Measurements from ENCODE around the gene PEX7.
"Not testable (repeated sequence)": the region's sequence is repeated elsewhere in the genome, so short reads cannot be mapped to it uniquely, and the experiment has no call there.

Gene PEX7

GRCh38 chr6:136956590-136957544, 134.5 kb downstream of the PEX7 start:
- H3K79me2 ChIP-seq (ENCODE audit: insufficient read depth, low read depth), result no peaks in the 10 kb centered on the region
- no peak overlapping the region for H3K4me2 ChIP-seq
- no peak overlapping the region for H2AFZ ChIP-seq (ENCODE audit: low read depth)
- H3K27ac ChIP-seq, result no peak overlapping the region
- no peaks in the 10 kb centered on the region for H3K27me3 ChIP-seq (ENCODE audit: insufficient read depth, low read depth)
- H4K20me1 ChIP-seq (ENCODE audit: insufficient read depth), result no peaks in the 10 kb centered on the region
- no peak overlapping the region for H3K4me3 ChIP-seq (IDR thresholded peaks at IDR 0.05; ENCODE audit: insufficient read depth, low read depth, low read length)
- no peaks in the 10 kb centered on the region for H3K4me1 ChIP-seq (ENCODE audit: low read depth, poor library complexity, severe bottlenecking)
- H3K36me3 ChIP-seq (ENCODE audit: insufficient read depth), result no peaks in the 10 kb centered on the region
- H3K9ac ChIP-seq, result no peak overlapping the region
- TF ChIP-seq CTCF (conservative IDR thresholded peaks at IDR 0.05; ENCODE audit: low read depth, low read length), result no peak

GRCh38 chr6:136958168-136958567, 135.8 kb downstream of the PEX7 start:
- H3K4me1 ChIP-seq (ENCODE audit: low read depth, poor library complexity, severe bottlenecking), result no peaks in the 10 kb centered on the region
- no peaks in the 10 kb centered on the region for H4K20me1 ChIP-seq (ENCODE audit: insufficient read depth)
- H3K4me2 ChIP-seq, result no peak overlapping the region

GRCh38 chr6:136959471-136959891, 137.1 kb downstream of the PEX7 start:
- H3K4me1 ChIP-seq (ENCODE audit: low read depth, poor library complexity, severe bottlenecking), result no peaks in the 10 kb centered on the region
- no peak overlapping the region for H2AFZ ChIP-seq (ENCODE audit: low read depth)
- H3K9ac ChIP-seq, result no peak overlapping the region

More at GRCh38 chr6:136958168-136958567, 135.8 kb downstream of the PEX7 start:
- H3K9ac ChIP-seq, result no peak overlapping the region
- no peak overlapping the region for H3K4me3 ChIP-seq (IDR thresholded peaks at IDR 0.05; ENCODE audit: insufficient read depth, low read depth, low read length)
- no peaks in the 10 kb centered on the region for H3K27me3 ChIP-seq (ENCODE audit: insufficient read depth, low read depth)
- H3K79me2 ChIP-seq (ENCODE audit: insufficient read depth, low read depth), result no peaks in the 10 kb centered on the region
- H3K27ac ChIP-seq, result no peak overlapping the region
- H3K36me3 ChIP-seq (ENCODE audit: insufficient read depth), result no peaks in the 10 kb centered on the region
- no peak overlapping the region for H2AFZ ChIP-seq (ENCODE audit: low read depth)
- no peak for TF ChIP-seq CTCF (conservative IDR thresholded peaks at IDR 0.05; ENCODE audit: low read depth, low read length)

GRCh38 chr6:136959935-136960334, 137.5 kb downstream of the PEX7 start:
- H3K27ac ChIP-seq; H3K4me1 ChIP-seq (ENCODE audit: low read depth, poor library complexity, severe bottlenecking); H2AFZ ChIP-seq (ENCODE audit: low read depth); H3K4me2 ChIP-seq; H3K9ac ChIP-seq; H3K79me2 ChIP-seq (ENCODE audit: insufficient read depth, low read depth); H4K20me1 ChIP-seq (ENCODE audit: insufficient read depth); H3K36me3 ChIP-seq (ENCODE audit: insufficient read depth); H3K27me3 ChIP-seq (ENCODE audit: insufficient read depth, low read depth); H3K4me3 ChIP-seq (IDR thresholded peaks at IDR 0.05; ENCODE audit: insufficient read depth, low read depth, low read length): not testable (repeated sequence)

More at GRCh38 chr6:136959471-136959891, 137.1 kb downstream of the PEX7 start:
- Histone ChIP-seq H3K4me2 (no peak overlapping the region), H3K79me2 (ENCODE audit: insufficient read depth, low read depth) (no peaks in the 10 kb centered on the region), H3K27ac (no peak overlapping the region), H3K36me3 (ENCODE audit: insufficient read depth) (no peaks in the 10 kb centered on the region), H4K20me1 (ENCODE audit: insufficient read depth) (no peaks in the 10 kb centered on the region), H3K27me3 (ENCODE audit: insufficient read depth, low read depth) (no peaks in the 10 kb centered on the region), H3K4me3 (IDR thresholded peaks at IDR 0.05; ENCODE audit: insufficient read depth, low read depth, low read length) (no peak overlapping the region)
- no peak for TF ChIP-seq CTCF (conservative IDR thresholded peaks at IDR 0.05; ENCODE audit: low read depth, low read length)

- Histone ChIP-seq H3K4me3 (IDR thresholded peaks at IDR 0.05; ENCODE audit: insufficient read depth, low read depth, low read length) (no peak overlapping the region), H3K4me2 (no peak overlapping the region), H3K79me2 (ENCODE audit: insufficient read depth, low read depth) (no peaks in the 10 kb centered on the region), H3K36me3 (ENCODE audit: insufficient read depth) (no peaks in the 10 kb centered on the region), H3K27me3 (ENCODE audit: insufficient read depth, low read depth) (no peaks in the 10 kb centered on the region), H3K27ac (no peak overlapping the region), H4K20me1 (ENCODE audit: insufficient read depth) (no peaks in the 10 kb centered on the region), H3K9ac (no peak overlapping the region), H3K4me1 (ENCODE audit: low read depth, poor library complexity, severe bottlenecking) (no peaks in the 10 kb centered on the region), H2AFZ (ENCODE audit: low read depth) (no peak overlapping the region)
- TF ChIP-seq CTCF (conservative IDR thresholded peaks at IDR 0.05; ENCODE audit: low read depth, low read length), result no peak
These were observed 138.4 kb downstream of the PEX7 start for GRCh38 chr6:136960781-136961180.
